Esophagus muscularis mucosa (tissue), 4 donors: Measurements from ENCODE around the gene KRTAP10-11. TPM values are rescaled to one million over a fixed set of nuclear protein-coding genes. Genes with fewer than 3 reads are reported as not detected.
A peak's percentile ranks its signal among the peaks of the same experiment; 100 is the strongest.

ENCODE experiments used
- DNase-seq: peaks from one replicate; pipeline ENCODE4 v3.0.0-alpha.2; 2017; ENCODE audit errors: extremely low spot score
- H3K27ac ChIP-seq, 4 donors: fragments of 200-600 bp; sonication (generic); replicated peaks in 1 of 4; 1 replicate in 3 of 4; 2 replicates in 1 of 4; pipeline ENCODE4 v1.5.1; 2016 to 2019; ENCODE audit warnings: mild to moderate bottlenecking in 1 of 4
- H3K27me3 ChIP-seq, 4 donors: fragments of 200-600 bp; sonication (generic); one replicate each; pipeline versions ENCODE4 v1.5.1 to v1.6.0; 2016 to 2019
- H3K36me3 ChIP-seq, 4 donors: fragments of 200-600 bp; sonication (generic); one replicate each; pipeline ENCODE4 v1.5.1; 2016 to 2019
- H3K4me1 ChIP-seq, 4 donors: fragments of 200-600 bp; sonication (generic); one replicate each; pipeline ENCODE4 v1.5.1; 2016 to 2019
- H3K4me3 ChIP-seq, 4 donors: fragments of 200-600 bp; sonication (generic); 1 replicate in 2 of 4; 2 replicates in 2 of 4; pipeline ENCODE4 v1.5.1; 2016 to 2019; ENCODE audit warnings: mild to moderate bottlenecking in 4 of 4, moderate library complexity in 1 of 4
- H3K9me3 ChIP-seq, 4 donors: fragments of 200-600 bp; sonication (generic); 1 replicate in 3 of 4; 2 replicates in 1 of 4; pipeline ENCODE4 v1.5.1; 2016 to 2019
- EP300 ChIP-seq: sonication (generic); formaldehyde crosslinking; IDR thresholded peaks from one replicate; pipeline ENCODE4 v1.6.1; 2017; ENCODE audit warnings: antibody characterized with exemption
- POLR2A ChIP-seq: fragments of 450-650 bp; IDR thresholded peaks from one replicate; pipeline ENCODE4 v1.6.1; 2017; ENCODE audit warnings: antibody characterized with exemption, moderate library complexity, mild to moderate bottlenecking, low read depth
- POLR2AphosphoS5 ChIP-seq, 2 donors: sonication (generic); formaldehyde crosslinking; IDR thresholded peaks; one replicate each; pipeline ENCODE4 v1.6.1; 2017; ENCODE audit warnings: antibody characterized with exemption in 2 of 2
- WGBS: methylation state at CpG from one replicate; pipeline ENCODE4 v1.1.5; 2018; 5-methylcytosine and 5-hydroxymethylcytosine counted together
- intact Hi-C: fragments of 100-400 bp; cut with DNase I; formaldehyde crosslinking; loops from one replicate; pipeline ENCODE4 v1.15.1; 2023
- small RNA-seq, 3 donors: library from RNA; depleted of rRNA; stranded (forward); fragments of <200 nt; gene quantifications; one replicate each; pipeline ENCODE3, GENCODE V24; 2016
- total RNA-seq, 4 donors: library from RNA; depleted of rRNA; stranded (reverse); fragments of >200 nt; gene quantifications; one replicate each; pipeline versions ENCODE4 v1.1.0 to v1.2.1, GENCODE V29; 2016
- TF ChIP-seq, protein P1 (sequence below), 3 experiments: fragments of 200-600 bp in 2 of 3; fragments of 450-650 bp in 1 of 3; sonication (generic) in 2 of 3; IDR thresholded peaks; one replicate each; pipeline ENCODE4 v1.5.1; 2017 to 2019; ENCODE audit warnings: antibody characterized with exemption in 3 of 3, mild to moderate bottlenecking in 2 of 3, moderate library complexity in 1 of 3

Gene KRTAP10-11
- total RNA-seq, 4 donors from 2014 or later = not detected

GRCh38 chr21:44695184-44695583 is 49.0 kb downstream of the KRTAP10-11 start:
- Histone ChIP-seq H3K27ac (no peak overlapping the region), H3K4me3 (no peak overlapping the region), H3K27me3 (peaks cover 0 to 56% (median 4%) of the 10 kb centered on the region in 4 donors), H3K4me1 (no peaks in the 10 kb centered on the region), H3K9me3 (peaks cover 0 to 26% (median 14%) of the 10 kb centered on the region in 4 donors), H3K36me3 (no peaks in the 10 kb centered on the region)
- intact Hi-C loops = no loop called here
- TF ChIP-seq EP300 = no peak
- TF ChIP-seq POLR2AphosphoS5 (IDR thresholded peaks at IDR 0.05) = no peak
- TF ChIP-seq, protein P1, sequence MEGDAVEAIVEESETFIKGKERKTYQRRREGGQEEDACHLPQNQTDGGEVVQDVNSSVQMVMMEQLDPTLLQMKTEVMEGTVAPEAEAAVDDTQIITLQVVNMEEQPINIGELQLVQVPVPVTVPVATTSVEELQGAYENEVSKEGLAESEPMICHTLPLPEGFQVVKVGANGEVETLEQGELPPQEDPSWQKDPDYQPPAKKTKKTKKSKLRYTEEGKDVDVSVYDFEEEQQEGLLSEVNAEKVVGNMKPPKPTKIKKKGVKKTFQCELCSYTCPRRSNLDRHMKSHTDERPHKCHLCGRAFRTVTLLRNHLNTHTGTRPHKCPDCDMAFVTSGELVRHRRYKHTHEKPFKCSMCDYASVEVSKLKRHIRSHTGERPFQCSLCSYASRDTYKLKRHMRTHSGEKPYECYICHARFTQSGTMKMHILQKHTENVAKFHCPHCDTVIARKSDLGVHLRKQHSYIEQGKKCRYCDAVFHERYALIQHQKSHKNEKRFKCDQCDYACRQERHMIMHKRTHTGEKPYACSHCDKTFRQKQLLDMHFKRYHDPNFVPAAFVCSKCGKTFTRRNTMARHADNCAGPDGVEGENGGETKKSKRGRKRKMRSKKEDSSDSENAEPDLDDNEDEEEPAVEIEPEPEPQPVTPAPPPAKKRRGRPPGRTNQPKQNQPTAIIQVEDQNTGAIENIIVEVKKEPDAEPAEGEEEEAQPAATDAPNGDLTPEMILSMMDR (IDR thresholded peaks at IDR 0.05) = no peak
- TF ChIP-seq POLR2A = no peak
- WGBS = 85% methylated on average over 4 of the region's 8 CpGs
- no peak for DNase-seq

- WGBS = 45% methylated on average over 8 of the region's 8 CpGs
- no peak overlapping the region for H3K4me3 ChIP-seq
- intact Hi-C loops = no loop called here
- H3K27ac ChIP-seq = no peak overlapping the region
- peak; percentile 75 for DNase-seq
- H3K27me3 ChIP-seq = peaks cover 0 to 61% (median 4%) of the 10 kb centered on the region in 4 donors
- H3K9me3 ChIP-seq = peaks cover 0 to 26% (median 14%) of the 10 kb centered on the region in 4 donors
- no peaks in the 10 kb centered on the region for H3K4me1 ChIP-seq
- H3K36me3 ChIP-seq = no peaks in the 10 kb centered on the region
- TF ChIP-seq, protein P1 (IDR thresholded peaks at IDR 0.05) = no peak
- no peak for TF ChIP-seq POLR2AphosphoS5 (IDR thresholded peaks at IDR 0.05)
- TF ChIP-seq POLR2A = no peak
Observed at GRCh38 chr21:44695641-44696040, 49.4 kb downstream of the KRTAP10-11 start.

GRCh38 chr21:44696572-44696971 is 50.4 kb downstream of the KRTAP10-11 start:
- H3K27ac ChIP-seq = no peak overlapping the region
- H3K4me3 ChIP-seq = no peak overlapping the region
- peaks cover 0 to 26% (median 14%) of the 10 kb centered on the region in 4 donors for H3K9me3 ChIP-seq
- no peaks in the 10 kb centered on the region for H3K36me3 ChIP-seq
- no peak for TF ChIP-seq EP300
- TF ChIP-seq, protein P1 (IDR thresholded peaks at IDR 0.05) = no peak
- TF ChIP-seq POLR2A = no peak
- no peak for TF ChIP-seq POLR2AphosphoS5 (IDR thresholded peaks at IDR 0.05)
- peaks cover 0 to 70% (median 4%) of the 10 kb centered on the region in 4 donors for H3K27me3 ChIP-seq
- no peaks in the 10 kb centered on the region for H3K4me1 ChIP-seq
- intact Hi-C loops = no loop called here
- no peak for DNase-seq
- 73% methylated on average over 10 of the region's 10 CpGs for WGBS

Small RNA genes lying within 50 kb of the gene (small RNA-seq; reads per million reads assigned to genes)
- gene KRTAP12-6P = 0 reads per million in 3 donors

Other genes with a start within 250 kb of the KRTAP10-11 start
- 1 to 10 TPM; 3.3 to 6.6 (median 5.3) TPM for gene LRRC3, start 190.9 kb upstream of the KRTAP10-11 start, total RNA-seq
- gene KRTAP10-1, start 106.2 kb upstream of the KRTAP10-11 start, total RNA-seq = not detected
- not detected for gene KRTAP10-2, start 94.9 kb upstream of the KRTAP10-11 start, total RNA-seq
- gene KRTAP10-3, start 87.6 kb upstream of the KRTAP10-11 start, total RNA-seq = not detected
- not detected for gene KRTAP10-4, start 72.7 kb upstream of the KRTAP10-11 start, total RNA-seq
- gene KRTAP10-5, start 65.8 kb upstream of the KRTAP10-11 start, total RNA-seq = not detected
- gene KRTAP10-6, start 53.9 kb upstream of the KRTAP10-11 start, total RNA-seq = not detected
- gene KRTAP10-7, start 45.8 kb upstream of the KRTAP10-11 start, total RNA-seq = not detected
- not detected for gene KRTAP10-8, start 34.3 kb upstream of the KRTAP10-11 start, total RNA-seq
- gene KRTAP10-9, start 19.3 kb upstream of the KRTAP10-11 start, total RNA-seq = not detected
- not detected for gene KRTAP10-10, start 9.1 kb upstream of the KRTAP10-11 start, total RNA-seq
- gene KRTAP12-4, start 8.2 kb downstream of the KRTAP10-11 start, total RNA-seq = not detected
- not detected for gene KRTAP12-3, start 11.5 kb downstream of the KRTAP10-11 start, total RNA-seq
- not detected for gene KRTAP12-2, start 20.5 kb downstream of the KRTAP10-11 start, total RNA-seq
- not detected for gene KRTAP12-1, start 35.7 kb downstream of the KRTAP10-11 start, total RNA-seq
- gene KRTAP10-12, start 50.8 kb downstream of the KRTAP10-11 start, total RNA-seq = not detected
- under 1 TPM in 2 of 4 donors, not detected in 2; under 0.01 to 0.23 TPM for gene TSPEAR, start 65.2 kb downstream of the KRTAP10-11 start, total RNA-seq
- 100 to 1,000 TPM in 1 of 4 donors, 10 to 100 TPM in 3; 74.4 to 174 (median 81.7) TPM for gene UBE2G2, start 155.4 kb downstream of the KRTAP10-11 start, total RNA-seq
- gene SUMO3, start 171.6 kb downstream of the KRTAP10-11 start, total RNA-seq = 10 to 100 TPM; 46.1 to 52.2 (median 48.6) TPM
- 100 to 1,000 TPM; 222 to 382 (median 302) TPM for gene PTTG1IP, start 227.3 kb downstream of the KRTAP10-11 start, total RNA-seq